ENCODE measurements around the gene CALN1.

GRCh38 chr7:71824006-71824760 is 588.0 kb downstream of the CALN1 start:
- TF ChIP-seq, protein P1, sequence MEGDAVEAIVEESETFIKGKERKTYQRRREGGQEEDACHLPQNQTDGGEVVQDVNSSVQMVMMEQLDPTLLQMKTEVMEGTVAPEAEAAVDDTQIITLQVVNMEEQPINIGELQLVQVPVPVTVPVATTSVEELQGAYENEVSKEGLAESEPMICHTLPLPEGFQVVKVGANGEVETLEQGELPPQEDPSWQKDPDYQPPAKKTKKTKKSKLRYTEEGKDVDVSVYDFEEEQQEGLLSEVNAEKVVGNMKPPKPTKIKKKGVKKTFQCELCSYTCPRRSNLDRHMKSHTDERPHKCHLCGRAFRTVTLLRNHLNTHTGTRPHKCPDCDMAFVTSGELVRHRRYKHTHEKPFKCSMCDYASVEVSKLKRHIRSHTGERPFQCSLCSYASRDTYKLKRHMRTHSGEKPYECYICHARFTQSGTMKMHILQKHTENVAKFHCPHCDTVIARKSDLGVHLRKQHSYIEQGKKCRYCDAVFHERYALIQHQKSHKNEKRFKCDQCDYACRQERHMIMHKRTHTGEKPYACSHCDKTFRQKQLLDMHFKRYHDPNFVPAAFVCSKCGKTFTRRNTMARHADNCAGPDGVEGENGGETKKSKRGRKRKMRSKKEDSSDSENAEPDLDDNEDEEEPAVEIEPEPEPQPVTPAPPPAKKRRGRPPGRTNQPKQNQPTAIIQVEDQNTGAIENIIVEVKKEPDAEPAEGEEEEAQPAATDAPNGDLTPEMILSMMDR (IDR thresholded peaks at IDR 0.05; ENCODE audit: low read length), result no peak
- TF ChIP-seq EZH2phosphoT487 (IDR thresholded peaks at IDR 0.05; ENCODE audit: low read length) (no peak), EZH2 (optimal IDR thresholded peaks at IDR 0.05; ENCODE audit: low read depth, low read length) (no peak)
